ENCODE data around the gene BAX. TPM values are rescaled to one million over a fixed set of nuclear protein-coding genes. Genes with fewer than 3 reads are reported as not detected.

BAX gene
- total and polyA plus RNA-seq, 2 of the 13 experiments (the other 11 are each of a cell fraction or from before 2014, with no cell fraction given) = 139 to 176 TPM

DNA sequence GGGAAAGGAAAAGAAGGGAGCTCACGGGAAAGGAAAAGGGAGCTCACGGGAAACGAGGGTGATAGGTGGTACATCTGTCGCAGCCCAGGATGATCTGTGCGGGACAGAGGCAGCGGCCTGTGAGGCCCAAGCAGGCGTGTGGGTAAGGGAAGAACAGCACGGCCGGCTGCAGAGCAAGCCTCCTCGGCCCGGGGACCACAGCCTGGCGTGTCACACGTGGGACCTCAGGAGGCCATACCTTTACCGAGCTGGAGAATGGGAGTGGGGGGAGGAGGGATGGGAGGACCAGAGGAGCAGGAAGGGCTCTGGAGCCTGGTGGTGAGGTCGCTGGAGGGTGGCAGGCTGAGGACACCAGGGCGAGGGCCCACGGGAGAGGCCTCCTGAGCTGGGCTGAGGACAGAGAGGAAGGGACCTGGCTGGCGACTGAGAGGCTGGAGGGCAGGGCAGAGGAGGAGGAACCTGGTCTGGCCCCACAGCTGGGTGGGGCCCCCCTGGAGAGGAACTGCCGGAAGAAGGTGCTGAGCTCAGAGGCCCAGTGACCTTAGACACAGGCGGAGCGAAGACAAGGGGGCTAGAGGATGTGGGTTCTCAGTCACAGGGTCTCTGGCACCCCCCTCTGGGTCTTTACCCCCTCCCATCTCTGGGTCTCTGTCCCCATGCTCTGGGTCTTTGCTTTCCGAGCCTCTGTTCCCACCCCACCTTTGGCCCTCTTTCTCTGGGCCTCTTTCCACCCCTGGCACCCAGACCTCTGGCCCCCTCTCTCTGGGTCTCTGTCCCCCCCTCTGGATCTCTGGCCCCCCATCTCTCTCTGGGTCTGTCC lies 7.6 kb downstream of the BAX start (continued):
- TF ChIP-seq, protein P1, sequence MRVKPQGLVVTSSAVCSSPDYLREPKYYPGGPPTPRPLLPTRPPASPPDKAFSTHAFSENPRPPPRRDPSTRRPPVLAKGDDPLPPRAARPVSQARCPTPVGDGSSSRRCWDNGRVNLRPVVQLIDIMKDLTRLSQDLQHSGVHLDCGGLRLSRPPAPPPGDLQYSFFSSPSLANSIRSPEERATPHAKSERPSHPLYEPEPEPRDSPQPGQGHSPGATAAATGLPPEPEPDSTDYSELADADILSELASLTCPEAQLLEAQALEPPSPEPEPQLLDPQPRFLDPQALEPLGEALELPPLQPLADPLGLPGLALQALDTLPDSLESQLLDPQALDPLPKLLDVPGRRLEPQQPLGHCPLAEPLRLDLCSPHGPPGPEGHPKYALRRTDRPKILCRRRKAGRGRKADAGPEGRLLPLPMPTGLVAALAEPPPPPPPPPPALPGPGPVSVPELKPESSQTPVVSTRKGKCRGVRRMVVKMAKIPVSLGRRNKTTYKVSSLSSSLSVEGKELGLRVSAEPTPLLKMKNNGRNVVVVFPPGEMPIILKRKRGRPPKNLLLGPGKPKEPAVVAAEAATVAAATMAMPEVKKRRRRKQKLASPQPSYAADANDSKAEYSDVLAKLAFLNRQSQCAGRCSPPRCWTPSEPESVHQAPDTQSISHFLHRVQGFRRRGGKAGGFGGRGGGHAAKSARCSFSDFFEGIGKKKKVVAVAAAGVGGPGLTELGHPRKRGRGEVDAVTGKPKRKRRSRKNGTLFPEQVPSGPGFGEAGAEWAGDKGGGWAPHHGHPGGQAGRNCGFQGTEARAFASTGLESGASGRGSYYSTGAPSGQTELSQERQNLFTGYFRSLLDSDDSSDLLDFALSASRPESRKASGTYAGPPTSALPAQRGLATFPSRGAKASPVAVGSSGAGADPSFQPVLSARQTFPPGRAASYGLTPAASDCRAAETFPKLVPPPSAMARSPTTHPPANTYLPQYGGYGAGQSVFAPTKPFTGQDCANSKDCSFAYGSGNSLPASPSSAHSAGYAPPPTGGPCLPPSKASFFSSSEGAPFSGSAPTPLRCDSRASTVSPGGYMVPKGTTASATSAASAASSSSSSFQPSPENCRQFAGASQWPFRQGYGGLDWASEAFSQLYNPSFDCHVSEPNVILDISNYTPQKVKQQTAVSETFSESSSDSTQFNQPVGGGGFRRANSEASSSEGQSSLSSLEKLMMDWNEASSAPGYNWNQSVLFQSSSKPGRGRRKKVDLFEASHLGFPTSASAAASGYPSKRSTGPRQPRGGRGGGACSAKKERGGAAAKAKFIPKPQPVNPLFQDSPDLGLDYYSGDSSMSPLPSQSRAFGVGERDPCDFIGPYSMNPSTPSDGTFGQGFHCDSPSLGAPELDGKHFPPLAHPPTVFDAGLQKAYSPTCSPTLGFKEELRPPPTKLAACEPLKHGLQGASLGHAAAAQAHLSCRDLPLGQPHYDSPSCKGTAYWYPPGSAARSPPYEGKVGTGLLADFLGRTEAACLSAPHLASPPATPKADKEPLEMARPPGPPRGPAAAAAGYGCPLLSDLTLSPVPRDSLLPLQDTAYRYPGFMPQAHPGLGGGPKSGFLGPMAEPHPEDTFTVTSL (CRISPR knock-in tag; IDR thresholded peaks at IDR 0.05; ENCODE audit: borderline replicate concordance) = no peak
- TF ChIP-seq SIN3B (IDR thresholded peaks at IDR 0.05; ENCODE audit: low read length) = no peak
- peak; percentile 31 to 66 for TF ChIP-seq NR2F1 (CRISPR knock-in tag; IDR thresholded peaks at IDR 0.05)
- TF ChIP-seq, protein P2, sequence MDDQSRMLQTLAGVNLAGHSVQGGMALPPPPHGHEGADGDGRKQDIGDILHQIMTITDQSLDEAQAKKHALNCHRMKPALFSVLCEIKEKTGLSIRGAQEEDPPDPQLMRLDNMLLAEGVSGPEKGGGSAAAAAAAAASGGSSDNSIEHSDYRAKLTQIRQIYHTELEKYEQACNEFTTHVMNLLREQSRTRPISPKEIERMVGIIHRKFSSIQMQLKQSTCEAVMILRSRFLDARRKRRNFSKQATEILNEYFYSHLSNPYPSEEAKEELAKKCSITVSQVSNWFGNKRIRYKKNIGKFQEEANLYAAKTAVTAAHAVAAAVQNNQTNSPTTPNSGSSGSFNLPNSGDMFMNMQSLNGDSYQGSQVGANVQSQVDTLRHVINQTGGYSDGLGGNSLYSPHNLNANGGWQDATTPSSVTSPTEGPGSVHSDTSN (CRISPR knock-in tag; IDR thresholded peaks at IDR 0.05; ENCODE audit: borderline replicate concordance) = no peak
- TF ChIP-seq XBP1 (CRISPR knock-in tag; IDR thresholded peaks at IDR 0.05) = no peak
- TF ChIP-seq KDM6A (CRISPR knock-in tag; IDR thresholded peaks at IDR 0.05; ENCODE audit: low read depth) = peak; percentile 60; the same call in 1 of the 2 replicates
- no peak for TF ChIP-seq ZZZ3 (CRISPR knock-in tag; IDR thresholded peaks at IDR 0.05; ENCODE audit: borderline replicate concordance)
- 0 out of 2 replicates have a peak, but pooled peaks have one; percentile 26 for TF ChIP-seq ZNF780A (CRISPR knock-in tag; IDR thresholded peaks at IDR 0.05)
- no peak for TF ChIP-seq TBP (CRISPR knock-in tag; IDR thresholded peaks at IDR 0.05)
- TF ChIP-seq ZSCAN30 (CRISPR knock-in tag; IDR thresholded peaks at IDR 0.05) = peak; percentile 93
- TF ChIP-seq ZNF839 (CRISPR knock-in tag; IDR thresholded peaks at IDR 0.05; ENCODE audit: borderline replicate concordance) = no peak
- peak; percentile 98 for TF ChIP-seq RBFOX2 (IDR thresholded peaks at IDR 0.05; ENCODE audit: low read depth, low read length)
- peak; percentile 83 for TF ChIP-seq NR2F6 (IDR thresholded peaks at IDR 0.05)
- peak; percentile 86 for TF ChIP-seq NR2F6 (CRISPR knock-in tag; IDR thresholded peaks at IDR 0.05)
- peak; percentile 66; the same call in 1 of the 2 replicates for TF ChIP-seq ZFP36L1 (CRISPR knock-in tag; IDR thresholded peaks at IDR 0.05)
- TF ChIP-seq STAT5B (CRISPR knock-in tag; IDR thresholded peaks at IDR 0.05) = peak; percentile 76; the same call in 1 of the 2 replicates
- peak; percentile 94 for TF ChIP-seq SRSF1 (optimal IDR thresholded peaks at IDR 0.05; ENCODE audit: low read depth, low read length)
- peak; percentile 76 for TF ChIP-seq U2AF1 (optimal IDR thresholded peaks at IDR 0.05; ENCODE audit: low read depth, low read length)
- TF ChIP-seq ZNF879 (CRISPR knock-in tag; IDR thresholded peaks at IDR 0.05) = no peak
- no peak for TF ChIP-seq SNAPC2 (CRISPR knock-in tag; IDR thresholded peaks at IDR 0.05)
- TF ChIP-seq, protein P3, sequence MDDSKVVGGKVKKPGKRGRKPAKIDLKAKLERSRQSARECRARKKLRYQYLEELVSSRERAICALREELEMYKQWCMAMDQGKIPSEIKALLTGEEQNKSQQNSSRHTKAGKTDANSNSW (CRISPR knock-in tag; IDR thresholded peaks at IDR 0.05; ENCODE audit: borderline replicate concordance) = no peak; the same call in 1 of the 2 replicates
- peak; percentile 70; the same call in 1 of the 2 replicates for TF ChIP-seq SMYD3 (CRISPR knock-in tag; IDR thresholded peaks at IDR 0.05)
- TF ChIP-seq BRCA1 (CRISPR knock-in tag; IDR thresholded peaks at IDR 0.05) = peak; percentile 53; the same call in 1 of the 2 replicates
- 0 out of 2 replicates have a peak, but pooled peaks have one; percentile 40 for TF ChIP-seq NFKBIZ (CRISPR knock-in tag; IDR thresholded peaks at IDR 0.05)
- no peak for TF ChIP-seq HNRNPUL1 (IDR thresholded peaks at IDR 0.05; ENCODE audit: low read depth, low read length)
